ENCODE data around the gene INTS2. TPM values are rescaled to one million over a fixed set of nuclear protein-coding genes. Genes with fewer than 3 reads are reported as not detected.

INTS2 gene
- total RNA-seq, 1 experiment from 2014 or later = 18.1 TPM

DNA sequence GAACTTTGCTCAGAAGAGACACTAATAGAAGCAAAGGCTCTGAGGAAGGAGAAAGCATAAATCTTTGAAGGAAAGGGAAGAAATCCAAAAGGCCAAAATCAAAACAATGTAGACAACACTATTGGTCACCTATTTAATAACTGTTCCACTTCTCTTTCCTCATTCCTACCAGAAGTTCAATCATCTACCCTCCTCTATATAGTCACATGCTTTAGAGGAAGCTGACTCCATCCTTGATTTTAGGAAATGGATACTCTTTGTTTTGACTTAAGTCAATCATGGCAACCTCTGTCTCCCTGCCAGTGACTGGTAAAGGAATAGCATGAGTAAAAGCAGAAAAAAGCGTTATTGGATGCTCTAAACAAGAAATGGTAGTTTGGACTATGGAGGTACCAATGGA is 71.7 kb downstream of the INTS2 start:
- intact Hi-C loops (cut with micrococcal nuclease) = no loop called here
- Histone ChIP-seq H3K9ac (ENCODE audit: low read length) (no peak overlapping the region), H3K4me1 (ENCODE audit: insufficient read depth, low read length) (peaks cover 12% of the 10 kb centered on the region), H3K79me2 (ENCODE audit: low read length) (peaks cover 38% of the 10 kb centered on the region), H3K36me3 (ENCODE audit: low read depth, low read length) (peaks cover 44% of the 10 kb centered on the region), H2AFZ (ENCODE audit: low read length) (no peak overlapping the region), H3K27ac (ENCODE audit: low read length) (no peak overlapping the region), H3K4me3 (ENCODE audit: low read length) (no peak overlapping the region), H3K9me3 (ENCODE audit: low read length) (no peaks in the 10 kb centered on the region), H3K4me2 (ENCODE audit: low read length) (no peak overlapping the region), H3K27me3 (ENCODE audit: low read length) (no peaks in the 10 kb centered on the region), H3F3A (ENCODE audit: low read length, unreplicated experiment) (no peaks in the 10 kb centered on the region), H4K20me1 (ENCODE audit: low read length) (no peaks in the 10 kb centered on the region), H3K9me2 (replicated peaks; ENCODE audit: low read length) (no peaks in the 10 kb centered on the region)
- no peak for TF ChIP-seq EZH2 (IDR thresholded peaks at IDR 0.05; ENCODE audit: low read length, unreplicated experiment)
- TF ChIP-seq EZH2phosphoT487 (IDR thresholded peaks at IDR 0.05; ENCODE audit: borderline replicate concordance, low read length) = no peak
- no peak for TF ChIP-seq CTCF (conservative IDR thresholded peaks at IDR 0.05; ENCODE audit: low read depth, low read length)
- DNase-seq (no peak), ATAC-seq (no peak)
- POLR2A ChIA-PET (ENCODE audit: unreplicated experiment) = no interaction called here
- BruUV-seq (replicated peaks) = no TSS peak
- CTCF ChIA-PET = interaction anchor here (0.6 kb wide), 1 partner anchor 254 kb away, joined by 4 read pairs; no protein-coding TSS in a partner anchor

- ChIA-PET POLR2A (ENCODE audit: unreplicated experiment) (no interaction called here), CTCF (no interaction called here)
- no peaks in the 10 kb centered on the region for H3K9me2 ChIP-seq (replicated peaks; ENCODE audit: low read length)
- peaks cover 47% of the 10 kb centered on the region for H3K36me3 ChIP-seq (ENCODE audit: low read depth, low read length)
- H3K4me2 ChIP-seq (ENCODE audit: low read length) = no peak overlapping the region
- no peak overlapping the region for H3K9ac ChIP-seq (ENCODE audit: low read length)
- no peak overlapping the region for H2AFZ ChIP-seq (ENCODE audit: low read length)
- no TSS peak for BruUV-seq (replicated peaks)
- no peaks in the 10 kb centered on the region for H3F3A ChIP-seq (ENCODE audit: low read length, unreplicated experiment)
- H3K9me3 ChIP-seq (ENCODE audit: low read length) = no peaks in the 10 kb centered on the region
- H3K27me3 ChIP-seq (ENCODE audit: low read length) = no peaks in the 10 kb centered on the region
- DNase-seq = no peak
- peaks cover 20% of the 10 kb centered on the region for H3K79me2 ChIP-seq (ENCODE audit: low read length)
- intact Hi-C loops (cut with micrococcal nuclease) = no loop called here
- H3K4me1 ChIP-seq (ENCODE audit: insufficient read depth, low read length) = no peaks in the 10 kb centered on the region
- ATAC-seq = no peak
- H3K4me3 ChIP-seq (ENCODE audit: low read length) = no peak overlapping the region
- H3K27ac ChIP-seq (ENCODE audit: low read length) = no peak overlapping the region
- H4K20me1 ChIP-seq (ENCODE audit: low read length) = no peaks in the 10 kb centered on the region
- TF ChIP-seq EZH2phosphoT487 (IDR thresholded peaks at IDR 0.05; ENCODE audit: borderline replicate concordance, low read length) = no peak
- no peak for TF ChIP-seq CTCF (conservative IDR thresholded peaks at IDR 0.05; ENCODE audit: low read depth, low read length)
- no peak for TF ChIP-seq EZH2 (IDR thresholded peaks at IDR 0.05; ENCODE audit: low read length, unreplicated experiment)
These were observed 74.9 kb downstream of the INTS2 start for GRCh38 chr17:61852857-61853256.

- no peak for DNase-seq
- ChIA-PET POLR2A (ENCODE audit: unreplicated experiment) (no interaction called here), CTCF (no interaction called here)
- Histone ChIP-seq H3K9ac (ENCODE audit: low read length) (no peak overlapping the region), H3K4me1 (ENCODE audit: insufficient read depth, low read length) (no peaks in the 10 kb centered on the region), H3F3A (ENCODE audit: low read length, unreplicated experiment) (no peaks in the 10 kb centered on the region), H3K27me3 (ENCODE audit: low read length) (no peaks in the 10 kb centered on the region), H3K27ac (ENCODE audit: low read length) (no peak overlapping the region), H3K4me3 (ENCODE audit: low read length) (no peak overlapping the region), H3K36me3 (ENCODE audit: low read depth, low read length) (peaks cover 52% of the 10 kb centered on the region; the same call in 1 of the 2 replicates), H3K79me2 (ENCODE audit: low read length) (peaks cover 20% of the 10 kb centered on the region), H2AFZ (ENCODE audit: low read length) (no peak overlapping the region), H3K9me3 (ENCODE audit: low read length) (no peaks in the 10 kb centered on the region), H4K20me1 (ENCODE audit: low read length) (no peaks in the 10 kb centered on the region), H3K4me2 (ENCODE audit: low read length) (no peak overlapping the region), H3K9me2 (replicated peaks; ENCODE audit: low read length) (no peaks in the 10 kb centered on the region)
- BruUV-seq (replicated peaks) = no TSS peak
- TF ChIP-seq EZH2phosphoT487 (IDR thresholded peaks at IDR 0.05; ENCODE audit: borderline replicate concordance, low read length) = no peak
- TF ChIP-seq EZH2 (IDR thresholded peaks at IDR 0.05; ENCODE audit: low read length, unreplicated experiment) = no peak
- no peak for ATAC-seq
- intact Hi-C loops (cut with micrococcal nuclease) = no loop called here
These were observed 78.1 kb downstream of the INTS2 start for GRCh38 chr17:61849674-61850073.
